H1 (cell line): ENCODE measurements around the gene NAPA. TPM values are rescaled to one million over a fixed set of nuclear protein-coding genes. Genes with fewer than 3 reads are reported as not detected.
A peak's percentile ranks its signal among the peaks of the same experiment; 100 is the strongest.

ENCODE experiments used
- CTCF ChIA-PET: fragments of 300-600 bp; sonication (Branson Sonifier 250); formaldehyde crosslinking; loops from one replicate; lab custom pipeline; 2021; ENCODE audit not compliant: partially characterized antibody; lab: Charles Lee
- POLR2A ChIA-PET: fragments of 300-600 bp; sonication (Branson Sonifier 250); formaldehyde crosslinking; loops from one replicate; lab custom pipeline; 2021; ENCODE audit warnings: inconsistent platforms; ENCODE audit not compliant: partially characterized antibody; lab: Charles Lee
- DNase-seq, 2 experiments: peaks; one replicate each; pipeline versions ENCODE4 v3.0.0 to v3.0.0-alpha.2; 2010 to 2022; ENCODE audit warnings: low spot score in 2 of 2, low read depth in 1 of 2, mixed read lengths in 1 of 2
- FAIRE-seq: peaks from 2 replicates; lab custom pipeline; 2011; peaks lifted over from hg19 to GRCh38; lab: Jason Lieb, UNC
- H2AFZ ChIP-seq: 2 replicates; pipeline ENCODE4 v1.8.1; 2012; ENCODE audit warnings: low read length, inconsistent platforms
- H2AK5ac ChIP-seq: 2 replicates; pipeline ENCODE4 v1.6.1; 2013; ENCODE audit warnings: low read depth, low read length
- H2BK120ac ChIP-seq: replicated peaks from 2 replicates; pipeline ENCODE3; 2013; ENCODE audit warnings: low read depth, low read length, inconsistent platforms
- H2BK12ac ChIP-seq: 2 replicates; pipeline ENCODE4 v1.6.1; 2013; ENCODE audit warnings: low read depth, low read length
- H2BK15ac ChIP-seq: 2 replicates; pipeline ENCODE4 v1.6.1; 2013; ENCODE audit warnings: low read length
- H2BK20ac ChIP-seq: 2 replicates; pipeline ENCODE4 v1.6.1; 2013; ENCODE audit warnings: low read length
- H2BK5ac ChIP-seq: 2 replicates; pipeline ENCODE4 v1.6.1; 2013; ENCODE audit warnings: low read depth, low read length
- H3K14ac ChIP-seq: 2 replicates; pipeline ENCODE4 v1.6.1; 2013; ENCODE audit warnings: inconsistent platforms; ENCODE audit not compliant: insufficient read length
- H3K18ac ChIP-seq: 2 replicates; pipeline ENCODE4 v1.6.1; 2013; ENCODE audit warnings: low read length; ENCODE audit errors: extremely low read depth
- H3K23ac ChIP-seq: 2 replicates; pipeline ENCODE4 v1.6.1; 2013; ENCODE audit warnings: inconsistent platforms; ENCODE audit not compliant: insufficient read length
- H3K23me2 ChIP-seq: 2 replicates; pipeline ENCODE4 v1.6.1; 2013; ENCODE audit warnings: low read depth, low read length
- H3K27ac ChIP-seq: 2 replicates; pipeline ENCODE4 v1.6.1; 2011; ENCODE audit warnings: low read depth, low read length, inconsistent platforms
- H3K27me3 ChIP-seq, 4 experiments: replicated peaks in 1 of 4; 1 replicate in 1 of 4; 2 replicates in 3 of 4; pipeline versions ENCODE4 v1.6.1 to v1.8.1; 2011 to 2013; ENCODE audit warnings: low read length in 3 of 4, mild to moderate bottlenecking in 3 of 4, inconsistent platforms in 2 of 4, mixed read lengths in 2 of 4, moderate library complexity in 1 of 4; ENCODE audit not compliant: control insufficient read depth in 3 of 4, insufficient read depth in 3 of 4; ENCODE audit errors: extremely low read depth in 1 of 4
- H3K36me3 ChIP-seq, 4 experiments: 2 replicates each; pipeline versions ENCODE4 v1.6.1 to v1.8.1; 2011 to 2013; ENCODE audit warnings: mild to moderate bottlenecking in 4 of 4, low read length in 3 of 4, moderate library complexity in 2 of 4, control low read depth in 1 of 4, inconsistent platforms in 1 of 4; ENCODE audit not compliant: insufficient read depth in 4 of 4, control insufficient read depth in 2 of 4
- H3K4ac ChIP-seq: replicated peaks from 2 replicates; pipeline ENCODE3; 2013; ENCODE audit warnings: low read length, low read depth, mixed read lengths, inconsistent platforms; ENCODE audit not compliant: insufficient read length
- H3K4me1 ChIP-seq, 4 experiments: replicated peaks in 1 of 4; 1 replicate in 1 of 4; 2 replicates in 3 of 4; pipeline versions ENCODE4 v1.6.1 to v1.8.1; 2011 to 2013; ENCODE audit warnings: low read length in 3 of 4, inconsistent platforms in 2 of 4, mixed read lengths in 1 of 4; ENCODE audit not compliant: insufficient read depth in 4 of 4, control insufficient read depth in 3 of 4
- H3K4me2 ChIP-seq, 2 experiments: 2 replicates each; pipeline versions ENCODE4 v1.6.1 to v1.8.1; 2011 to 2013; ENCODE audit warnings: low read depth in 2 of 2, low read length in 2 of 2, control low read depth in 1 of 2, inconsistent platforms in 1 of 2, mild to moderate bottlenecking in 1 of 2; ENCODE audit not compliant: insufficient read depth in 1 of 2
- H3K4me3 ChIP-seq, 4 experiments: fragments of 200-600, 300-600 bp in 1 of 4; sonication (generic), shearing (Covaris generic), sonication (Bioruptor Twin) in 1 of 4; 2 replicates each; pipeline versions ENCODE4 v1.5.1 to v1.8.1; 2011 to 2016; ENCODE audit warnings: low read length in 4 of 4, low read depth in 3 of 4, control low read depth in 2 of 4, inconsistent platforms in 2 of 4, mild to moderate bottlenecking in 2 of 4, mixed read lengths in 1 of 4, moderate library complexity in 1 of 4; ENCODE audit not compliant: insufficient read depth in 2 of 4; ENCODE audit errors: extremely low read depth in 1 of 4
- H3K56ac ChIP-seq: replicated peaks from 2 replicates; pipeline ENCODE3; 2013; ENCODE audit warnings: low read depth, mild to moderate bottlenecking, mixed read lengths, low read length, inconsistent platforms; ENCODE audit not compliant: insufficient read length
- H3K79me1 ChIP-seq: 2 replicates; pipeline ENCODE4 v1.6.1; 2013; ENCODE audit warnings: low read depth, low read length, control low read depth
- H3K79me2 ChIP-seq, 2 experiments: 2 replicates each; pipeline versions ENCODE4 v1.6.1 to v1.8.1; 2012 to 2013; ENCODE audit warnings: low read length in 2 of 2, mild to moderate bottlenecking in 2 of 2, inconsistent platforms in 1 of 2; ENCODE audit not compliant: insufficient read depth in 2 of 2, control insufficient read depth in 1 of 2
- H3K9ac ChIP-seq, 4 experiments: replicated peaks in 1 of 4; 1 replicate in 1 of 4; 2 replicates in 3 of 4; pipeline versions ENCODE4 v1.6.1 to v1.8.1; 2011 to 2013; ENCODE audit warnings: low read depth in 3 of 4, low read length in 3 of 4, control low read depth in 2 of 4, mild to moderate bottlenecking in 2 of 4, moderate library complexity in 2 of 4, inconsistent platforms in 1 of 4; ENCODE audit errors: extremely low read depth in 1 of 4
- H3K9me3 ChIP-seq, 2 experiments: 2 replicates each; pipeline versions ENCODE4 v1.6.1 to v1.8.1; 2012 to 2013; ENCODE audit warnings: mild to moderate bottlenecking in 2 of 2, moderate library complexity in 2 of 2, control low read depth in 1 of 2, inconsistent platforms in 1 of 2, low read depth in 1 of 2, low read length in 1 of 2, mixed read lengths in 1 of 2; ENCODE audit not compliant: insufficient read depth in 2 of 2
- H4K20me1 ChIP-seq, 2 experiments: replicated peaks in 1 of 2; 2 replicates each; pipeline versions ENCODE3 to v1.8.1; 2011 to 2013; ENCODE audit warnings: inconsistent platforms in 2 of 2, low read length in 2 of 2, mild to moderate bottlenecking in 1 of 2; ENCODE audit not compliant: insufficient read depth in 2 of 2, control insufficient read depth in 1 of 2
- H4K5ac ChIP-seq: 2 replicates; pipeline ENCODE4 v1.6.1; 2013; ENCODE audit warnings: low read length, low read depth, mixed read lengths, inconsistent platforms; ENCODE audit not compliant: insufficient read length
- H4K8ac ChIP-seq: 2 replicates; pipeline ENCODE4 v1.8.0; 2013; ENCODE audit warnings: mild to moderate bottlenecking, moderate library complexity, low read length, inconsistent platforms; ENCODE audit not compliant: insufficient read depth; ENCODE audit errors: extremely low read depth
- H4K91ac ChIP-seq: replicated peaks from 2 replicates; pipeline ENCODE3; 2013; ENCODE audit warnings: low read length, mixed read lengths, inconsistent platforms; ENCODE audit not compliant: insufficient read length
- ATF2 ChIP-seq: IDR thresholded peaks from 2 replicates; pipeline ENCODE4 v1.6.1; 2012; ENCODE audit warnings: low read length, inconsistent platforms
- ATF3 ChIP-seq: IDR thresholded peaks from 2 replicates; pipeline ENCODE4 v1.6.1; 2011; ENCODE audit warnings: low read depth, mild to moderate bottlenecking, low read length; ENCODE audit not compliant: insufficient read depth
- POU5F1 ChIP-seq: IDR thresholded peaks from 2 replicates; pipeline ENCODE4 v1.6.1; 2011; ENCODE audit warnings: low read depth, mild to moderate bottlenecking, low read length, moderate library complexity
- RFX5 ChIP-seq: IDR thresholded peaks from 2 replicates; pipeline ENCODE4 v1.6.1; 2011; ENCODE audit warnings: low read depth, low read length, improper control_type of control experiment, borderline replicate concordance
- SP4 ChIP-seq: IDR thresholded peaks from 2 replicates; pipeline ENCODE4 v1.6.1; 2012; ENCODE audit warnings: low read length, inconsistent platforms
- SRF ChIP-seq: IDR thresholded peaks from 2 replicates; pipeline ENCODE4 v1.6.1; 2011; ENCODE audit warnings: mild to moderate bottlenecking, low read depth, low read length, moderate library complexity
- WGBS, 2 experiments: shearing (Covaris generic) in 1 of 2; methylation state at CpG; one replicate each; pipeline versions ENCODE4 v1.1.6 to v1.1.7; 2013 to 2015; ENCODE audit warnings: low lambda C conversion rate in 2 of 2, mixed read lengths in 2 of 2, inconsistent platforms in 1 of 2, low coverage in 1 of 2, missing lambda C conversion rate in 1 of 2; ENCODE audit not compliant: insufficient replicate concordance in 2 of 2, insufficient coverage in 1 of 2, insufficient read length in 1 of 2; ENCODE audit errors: extremely low coverage in 1 of 2, missing lambda C conversion rate in 1 of 2; 5-methylcytosine and 5-hydroxymethylcytosine counted together
- polyA plus RNA-seq, 7 experiments: library from polyadenylated mRNA; depleted of rRNA in 3 of 7; stranded (reverse) in 5 of 7; unstranded in 2 of 7; fragments of >200 nt in 5 of 7; fragments of 200-250 nt in 2 of 7; gene quantifications; 1 replicate in 5 of 7; 2 replicates in 1 of 7; 4 replicates in 1 of 7; pipeline versions ENCODE4 v1.2.1 to v1.2.3, GENCODE V29; 2011 to 2013; ENCODE audit warnings: missing spikeins in 2 of 7, mixed read lengths in 2 of 7
- total RNA-seq: library from RNA; stranded (reverse); fragmentation: NEBNext Ultra II Directional; extraction: Animal tissue kit (Norgen Biotek cat#: 25700); gene quantifications from 2 replicates; pipeline ENCODE4 v1.2.1, GENCODE V29; 2021

NAPA gene
- total and polyA plus RNA-seq, 2 of the 8 experiments (the other 6 are each of a cell fraction or from before 2014, with no cell fraction given) = 58.5 to 78.2 TPM

- Histone ChIP-seq H3K79me1 (no peaks in the 10 kb centered on the region), H2AFZ (peak overlapping the region; percentile 70), H3K4me2 (no peak overlapping the region), H3K4ac (no peak overlapping the region), H3K18ac (no peak overlapping the region), H4K8ac (no peak overlapping the region; the same call in 1 of the 2 replicates), H3K36me3 (no peaks in the 10 kb centered on the region), H2BK5ac (no peak overlapping the region), H2BK20ac (no peak overlapping the region), H2BK120ac (no peak overlapping the region), H3K9ac (no peak overlapping the region), H3K56ac (no peak overlapping the region), H4K20me1 (no peaks in the 10 kb centered on the region), H3K23ac (no peak overlapping the region), H3K4me1 (peaks cover 0 to 4% (median 0%) of the 10 kb centered on the region in 4 experiments; a peak in 1 of 7 replicates), H2BK15ac (no peak overlapping the region), H2BK12ac (no peak overlapping the region), H3K4me3 (no peak overlapping the region), H3K23me2 (no peaks in the 10 kb centered on the region), H3K27ac (no peak overlapping the region), H3K79me2 (no peaks in the 10 kb centered on the region), H3K27me3 (no peaks in the 10 kb centered on the region), H3K9me3 (no peaks in the 10 kb centered on the region), H4K5ac (no peak overlapping the region), H4K91ac (no peak overlapping the region), H2AK5ac (no peak overlapping the region), H3K14ac (no peak overlapping the region)
- DNase-seq = no peak
- no peak for FAIRE-seq
- CTCF ChIA-PET = interaction anchor here (1.3 to 2.0 kb wide), 4 partner anchors 10 to 158 kb away, joined by 3 to 6 read pairs (median 5); partner anchors contain the start of gene KPTN
- no peak for TF ChIP-seq SRF
- no peak for TF ChIP-seq RFX5
- no peak for TF ChIP-seq POU5F1
- no peak for TF ChIP-seq SP4
- TF ChIP-seq ATF3 = no peak
- TF ChIP-seq ATF2 = no peak
- 85% methylated on average over 13 of the region's 13 CpGs; no CpG with 5 or more reads in 1 of the 2 experiments for WGBS, 2 experiments
- POLR2A ChIA-PET = interaction anchor here (1.9 kb wide), 1 partner anchor 12 kb away, joined by 4 read pairs; no protein-coding TSS in a partner anchor
Measured at GRCh38 chr19:47549261-47549862, 34.5 kb upstream of the NAPA start.
